Left lung (tissue), 10 donors: ENCODE data around the gene SH3TC2. TPM values are rescaled to one million over a fixed set of nuclear protein-coding genes. Genes with fewer than 3 reads are reported as not detected.

Experiments used
- ATAC-seq: fragments of 200-7000 bp; cut with Tn5 transposase; one replicate; pipeline ENCODE4 v1.9.1; 2020; ENCODE audit warnings: moderate library complexity
- DNase-seq, 4 donors: peaks; one replicate each; pipeline ENCODE4 v3.0.0-alpha.2; 2013 to 2020
- H3K27ac ChIP-seq, 2 donors: fragments of 200-600 bp; sonication (generic) in 1 of 2; one replicate each; pipeline versions ENCODE4 v1.5.0 to v1.8.0; 2020 to 2021
- H3K27me3 ChIP-seq, 2 donors: fragments of 200-600 bp; sonication (generic) in 1 of 2; one replicate each; pipeline versions ENCODE4 v1.5.0 to v1.8.0; 2020 to 2021
- H3K36me3 ChIP-seq, 2 donors: fragments of 200-600 bp; sonication (generic) in 1 of 2; one replicate each; pipeline versions ENCODE4 v1.5.0 to v1.8.0; 2020 to 2021
- H3K4me1 ChIP-seq, 2 donors: fragments of 200-600 bp; one replicate each; pipeline ENCODE4 v1.8.0; 2021
- H3K4me3 ChIP-seq, 2 donors: fragments of 200-600 bp; sonication (generic) in 1 of 2; one replicate each; pipeline versions ENCODE4 v1.5.0 to v1.8.0; 2020 to 2021; ENCODE audit warnings: mild to moderate bottlenecking in 1 of 2
- H3K9me3 ChIP-seq, 2 donors: fragments of 200-600 bp; sonication (generic) in 1 of 2; one replicate each; pipeline versions ENCODE4 v1.5.0 to v1.8.0; 2020 to 2021
- CTCF ChIP-seq, 2 donors: fragments of 200-600 bp; sonication (generic) in 1 of 2; IDR thresholded peaks; one replicate each; pipeline versions ENCODE4 v1.5.0 to v1.8.0; 2021; ENCODE audit warnings: antibody characterized with exemption in 2 of 2
- intact Hi-C, 2 donors: fragments of 100-400 bp; cut with DNase I; formaldehyde crosslinking; loops; one replicate each; pipeline versions ENCODE4 v1.11.2 to v1.14.2; 2022
- polyA plus RNA-seq, 6 donors: library from polyadenylated mRNA; unstranded; fragments of 120-200 nt; gene quantifications; one replicate each; pipeline ENCODE4 v1.2.1, GENCODE V29; 2013; ENCODE audit not compliant: insufficient read length in 6 of 6
- total RNA-seq, 2 donors: library from RNA; stranded (reverse); fragmentation: NEBNext Ultra II Directional; extraction: Animal tissue kit (Norgen Biotek cat#: 25700); gene quantifications; one replicate each; pipeline ENCODE4 v1.2.1, GENCODE V29; 2021
- donor health status: DM: no; HTN: yes; CAD: no.
- donor health status: DM: no; HTN: no; CAD: no.

SH3TC2 gene
- total and polyA plus RNA-seq, 8 donors: 1.0 to 2.5 (median 2.1) TPM

GRCh38 chr5:149007174-149007573 is 55.7 kb downstream of the SH3TC2 start:
- Histone ChIP-seq H3K9me3 (no peaks in the 10 kb centered on the region), H3K27ac (no peak overlapping the region), H3K36me3 (no peaks in the 10 kb centered on the region), H3K4me3 (no peak overlapping the region), H3K4me1 (no peaks in the 10 kb centered on the region), H3K27me3 (no peaks in the 10 kb centered on the region)
- DNase-seq: no peak
- ATAC-seq: no peak
- TF ChIP-seq CTCF (IDR thresholded peaks at IDR 0.05): no peak
- intact Hi-C loops: no loop called here

GRCh38 chr5:149006426-149006825 is 56.4 kb downstream of the SH3TC2 start:
- intact Hi-C loops: no loop called here
- Histone ChIP-seq H3K4me3 (no peak overlapping the region), H3K27me3 (no peaks in the 10 kb centered on the region), H3K9me3 (no peaks in the 10 kb centered on the region), H3K4me1 (no peaks in the 10 kb centered on the region), H3K27ac (no peak overlapping the region), H3K36me3 (no peaks in the 10 kb centered on the region)
- no peak for TF ChIP-seq CTCF (IDR thresholded peaks at IDR 0.05)
- no peak for DNase-seq
- no peak for ATAC-seq

GRCh38 chr5:149005077-149005892 is 57.6 kb downstream of the SH3TC2 start:
- no peak for TF ChIP-seq CTCF (IDR thresholded peaks at IDR 0.05)
- Histone ChIP-seq H3K36me3 (no peaks in the 10 kb centered on the region), H3K9me3 (no peaks in the 10 kb centered on the region), H3K27me3 (no peaks in the 10 kb centered on the region), H3K4me1 (no peaks in the 10 kb centered on the region), H3K4me3 (no peak overlapping the region), H3K27ac (no peak overlapping the region)
- DNase-seq: no peak
- peak; percentile 30 for ATAC-seq
- intact Hi-C loops: no loop called here

GRCh38 chr5:149004559-149004958 is 58.3 kb downstream of the SH3TC2 start:
- ATAC-seq: no peak
- no peak overlapping the region for H3K27ac ChIP-seq
- no peak for TF ChIP-seq CTCF (IDR thresholded peaks at IDR 0.05)
- intact Hi-C loops: no loop called here
- H3K9me3 ChIP-seq: no peaks in the 10 kb centered on the region
- no peaks in the 10 kb centered on the region for H3K36me3 ChIP-seq
- no peaks in the 10 kb centered on the region for H3K27me3 ChIP-seq
- no peak overlapping the region for H3K4me3 ChIP-seq
- no peaks in the 10 kb centered on the region for H3K4me1 ChIP-seq
- DNase-seq: peak in 1 of 4 donors; percentile 64

GRCh38 chr5:149002761-149003689 is 59.8 kb downstream of the SH3TC2 start:
- Histone ChIP-seq H3K4me1 (no peaks in the 10 kb centered on the region), H3K4me3 (no peak overlapping the region), H3K27ac (no peak overlapping the region), H3K36me3 (no peaks in the 10 kb centered on the region), H3K27me3 (no peaks in the 10 kb centered on the region), H3K9me3 (no peaks in the 10 kb centered on the region)
- intact Hi-C loops: no loop called here
- no peak for TF ChIP-seq CTCF (IDR thresholded peaks at IDR 0.05)
- ATAC-seq (no peak), DNase-seq (no peak)
